K562 (cell line): ENCODE results near the gene ST8SIA1. TPM values are rescaled to one million over a fixed set of nuclear protein-coding genes. Genes with fewer than 3 reads are reported as not detected.

ENCODE experiments used
- ATAC-seq: fragments of 200-7000 bp; cut with Tn5 transposase; 3 replicates; pipeline ENCODE4 v1.9.1; 2020; ENCODE audit warnings: moderate library complexity
- BruUV-seq: library from RNA; stranded (reverse); fragments of 400-500 nt; replicated peaks from 2 replicates; lab custom pipeline; 2021; lab: Mats Ljungman, UMichigan
- CTCF ChIA-PET: fragments of 300-600 bp; formaldehyde crosslinking; extraction: SDS; loops from one replicate; lab custom pipeline; 2021; ENCODE audit warnings: low intra/inter-chr PET ratio; lab: Yijun Ruan, JAX
- POLR2A ChIA-PET: fragments of 300-600, 350-650 bp; sonication (Branson Sonifier 250); formaldehyde crosslinking; extraction: SDS; loops from one replicate; lab custom pipeline; 2021; ENCODE audit warnings: antibody characterized with exemption, inconsistent platforms; lab: Yijun Ruan, JAX
- DNase-seq, 4 experiments: peaks; one replicate each; pipeline versions ENCODE4 v3.0.0 to v3.0.0-alpha.2; 2011 to 2018; ENCODE audit warnings: low spot score in 3 of 4, mixed read lengths in 3 of 4; ENCODE audit errors: extremely low read depth in 1 of 4
- FAIRE-seq: peaks from 2 replicates; lab custom pipeline; 2011; peaks lifted over from hg19 to GRCh38; lab: Jason Lieb, UNC
- H2AFZ ChIP-seq: 2 replicates; pipeline ENCODE4 v1.6.0; 2011; ENCODE audit warnings: low read depth, low read length, control low read depth, inconsistent platforms
- H3K27ac ChIP-seq: fragments of 200-600 bp; 3 replicates; pipeline ENCODE4 v1.8.0; 2011; ENCODE audit warnings: low read depth, mild to moderate bottlenecking, control low read depth, inconsistent platforms, low read length, moderate library complexity, mixed read lengths; ENCODE audit errors: extremely low read depth
- H3K27me3 ChIP-seq, 2 experiments: fragments of 300-600 bp in 1 of 2; 2 replicates in 1 of 2; 3 replicates in 1 of 2; pipeline versions ENCODE4 v1.6.0 to v1.8.0; 2011; ENCODE audit warnings: inconsistent platforms in 2 of 2, low read length in 2 of 2, mild to moderate bottlenecking in 1 of 2, mixed read lengths in 1 of 2, moderate library complexity in 1 of 2; ENCODE audit not compliant: control insufficient read depth in 2 of 2, insufficient read depth in 2 of 2
- H3K36me3 ChIP-seq: fragments of 300-600 bp; 3 replicates; pipeline ENCODE4 v1.8.0; 2011; ENCODE audit warnings: mild to moderate bottlenecking, low read length, inconsistent platforms; ENCODE audit not compliant: control insufficient read depth, insufficient read depth
- H3K4me1 ChIP-seq, 2 experiments: fragments of 200-600 bp in 1 of 2; replicated peaks in 1 of 2; 2 replicates in 1 of 2; 3 replicates in 1 of 2; pipeline versions ENCODE4 v1.5.1 to v1.8.0; 2011; ENCODE audit warnings: inconsistent platforms in 2 of 2, low read length in 2 of 2, mild to moderate bottlenecking in 1 of 2, mixed read lengths in 1 of 2, moderate library complexity in 1 of 2; ENCODE audit not compliant: control insufficient read depth in 2 of 2, insufficient read depth in 2 of 2
- H3K4me2 ChIP-seq: 2 replicates; pipeline ENCODE4 v1.6.1; 2011; ENCODE audit warnings: low read length, control low read depth, inconsistent platforms, mixed read lengths; ENCODE audit not compliant: insufficient read depth
- H3K4me3 ChIP-seq: fragments of 200-600 bp; sonication (generic), shearing (Covaris generic); 2 replicates; pipeline ENCODE4 v1.5.1; 2016; ENCODE audit warnings: control low read depth, inconsistent platforms
- H3K79me2 ChIP-seq: fragments of 200-600 bp; 3 replicates; pipeline ENCODE4 v1.8.0; 2011; ENCODE audit warnings: low read length, inconsistent platforms; ENCODE audit not compliant: control insufficient read depth, insufficient read depth
- H3K9ac ChIP-seq, 2 experiments: 2 replicates each; pipeline versions ENCODE4 v1.6.0 to v1.6.1; 2011; ENCODE audit warnings: low read depth in 2 of 2, low read length in 2 of 2, control low read depth in 1 of 2, inconsistent platforms in 1 of 2, mild to moderate bottlenecking in 1 of 2, mixed read lengths in 1 of 2; ENCODE audit not compliant: insufficient read depth in 1 of 2
- H3K9me1 ChIP-seq: one replicate; pipeline ENCODE4 v1.6.0; 2011; ENCODE audit warnings: inconsistent platforms, mild to moderate bottlenecking, low read length, moderate library complexity; ENCODE audit not compliant: control insufficient read depth, insufficient read depth
- H3K9me3 ChIP-seq: replicated peaks from 2 replicates; pipeline ENCODE4 v1.5.1; 2011; ENCODE audit warnings: low read depth, low read length, inconsistent platforms; ENCODE audit not compliant: control insufficient read depth, insufficient read depth
- H4K20me1 ChIP-seq: replicated peaks from 2 replicates; pipeline ENCODE4 v1.6.1; 2011; ENCODE audit warnings: low read length, inconsistent platforms, mixed read lengths; ENCODE audit not compliant: control insufficient read depth, insufficient read depth
- E2F5 ChIP-seq: sonication (generic); formaldehyde crosslinking; IDR thresholded peaks from 2 replicates; pipeline ENCODE4 v1.8.0; 2022; ENCODE audit warnings: mild to moderate bottlenecking, missing genetic modification reagents
- HDAC3 ChIP-seq: fragments of 450-650 bp; IDR thresholded peaks from 2 replicates; pipeline ENCODE4 v1.6.1; 2018; ENCODE audit warnings: borderline replicate concordance, mild to moderate bottlenecking, moderate library complexity; ENCODE audit not compliant: partially characterized antibody
- NFYB ChIP-seq: IDR thresholded peaks from 2 replicates; pipeline ENCODE4 v1.6.1; 2011; ENCODE audit warnings: mild to moderate bottlenecking, moderate library complexity; ENCODE audit not compliant: insufficient read length; ENCODE audit errors: extremely low read depth
- POLR2G ChIP-seq: fragments of 200-400 bp; formaldehyde crosslinking; IDR thresholded peaks from 2 replicates; pipeline ENCODE4 v1.6.1; 2017; ENCODE audit warnings: low read depth, mild to moderate bottlenecking, antibody characterized with exemption, low read length, moderate library complexity
- SAFB2 ChIP-seq: fragments of 200-400 bp; formaldehyde crosslinking; IDR thresholded peaks from 2 replicates; pipeline ENCODE4 v1.6.1; 2018; ENCODE audit warnings: borderline replicate concordance, low read length, low read depth, moderate library complexity; ENCODE audit not compliant: severe bottlenecking
- SAP30 ChIP-seq: fragments of 200-600 bp; sonication (generic); IDR thresholded peaks from 2 replicates; pipeline ENCODE4 v1.6.1; 2012; ENCODE audit warnings: borderline replicate concordance, low read depth, mild to moderate bottlenecking, moderate library complexity, low read length, control low read depth, inconsistent platforms; ENCODE audit not compliant: insufficient read depth, poor library complexity, severe bottlenecking
- STAT5B ChIP-seq: fragments of 250-450 bp; sonication (Bioruptor Pico); IDR thresholded peaks from 2 replicates; pipeline ENCODE4 v1.8.0; 2021; ENCODE audit warnings: mild to moderate bottlenecking, inconsistent platforms
- TAF7 ChIP-seq: fragments of 450-650 bp; IDR thresholded peaks from 2 replicates; pipeline ENCODE4 v1.6.1; 2016; ENCODE audit warnings: missing genetic modification characterization, missing compliant biosample characterization
- ZNF121 ChIP-seq: sonication (generic); formaldehyde crosslinking; conservative IDR thresholded peaks from 2 replicates; pipeline ENCODE4 v1.8.0; 2022; ENCODE audit warnings: missing genetic modification reagents
- ZNF23 ChIP-seq: fragments of 250-450 bp; sonication (Bioruptor Pico); IDR thresholded peaks from 2 replicates; pipeline ENCODE4 v1.4.0; 2020; ENCODE audit warnings: mild to moderate bottlenecking
- ZNF253 ChIP-seq: fragments of 250-450 bp; sonication (Bioruptor Pico); conservative IDR thresholded peaks from 2 replicates; pipeline ENCODE4 v1.6.1; 2021; ENCODE audit warnings: mild to moderate bottlenecking
- WGBS: fragments of 100-300 bp; shearing (Covaris generic); methylation state at CpG from one replicate; pipeline ENCODE4 v1.1.6; 2016; ENCODE audit warnings: low coverage, mixed read lengths; ENCODE audit not compliant: insufficient coverage; ENCODE audit errors: missing lambda C conversion rate; 5-methylcytosine and 5-hydroxymethylcytosine counted together
- in situ Hi-C: fragments of 300-500 bp; cut with MboI; formaldehyde crosslinking; loops from 4 replicates; pipeline ENCODE4 v1.15.0; 2018; ENCODE audit warnings: inconsistent platforms, mixed read lengths
- intact Hi-C: fragments of 100-400 bp; cut with micrococcal nuclease; formaldehyde crosslinking; loops from 2 replicates; pipeline ENCODE4 v1.14.2; 2022
- polyA plus RNA-seq, 8 experiments: library from polyadenylated mRNA; depleted of rRNA in 4 of 8; stranded (reverse) in 5 of 8; unstranded in 3 of 8; fragments of >200 nt; fragmentation: Nextera tagmentation in 2 of 8; fragmentation: Illumina TruSeq in 1 of 8; extraction: Ambion mirVana in 2 of 8; extraction: Trizol in 1 of 8; gene quantifications; 2 replicates each; pipeline versions ENCODE4 v1.2.1 to v1.2.3, GENCODE V29; 2011 to 2014; ENCODE audit warnings: inconsistent platforms in 1 of 8, missing spikeins in 1 of 8
- total RNA-seq, 7 experiments: library from RNA; depleted of rRNA in 6 of 7; stranded (reverse); fragments of >200 nt in 6 of 7; fragmentation: Illumina TruSeq in 2 of 7; extraction: Trizol in 2 of 7; gene quantifications; 2 replicates each; pipeline versions ENCODE4 v1.2.1 to v1.2.3, GENCODE V29; 2011 to 2021; ENCODE audit warnings: low replicate concordance in 1 of 7

ST8SIA1 gene
- total and polyA plus RNA-seq, 9 of the 15 experiments (the other 6 are each of a cell fraction or from before 2014, with no cell fraction given) = 0.86 to 26.3 (median 4.3) TPM

GRCh38 chr12:22211128-22211527, 123.4 kb downstream of the ST8SIA1 start:
- ChIA-PET POLR2A (interaction anchor here (1.0 kb wide), 1 partner anchor 17 kb away, joined by 3 read pairs; no protein-coding TSS in a partner anchor), CTCF (no interaction called here)
- 0% methylated on average over 2 of the region's 2 CpGs for WGBS
- BruUV-seq = no TSS peak
- FAIRE-seq = no peak
- no peaks in the 10 kb centered on the region for H3K9me1 ChIP-seq
- no peaks in the 10 kb centered on the region for H3K79me2 ChIP-seq
- TF ChIP-seq E2F5 (CRISPR knock-in tag) (no peak), ZNF253 (no peak), HDAC3 (no peak), STAT5B (no peak), TAF7 (tag) (no peak), ZNF121 (CRISPR knock-in tag) (no peak), POLR2G (no peak), SAP30 (no peak), ZNF23 (CRISPR knock-in tag) (no peak), SAFB2 (no peak), NFYB (no peak)
- H3K36me3 ChIP-seq = no peaks in the 10 kb centered on the region
- H3K9ac ChIP-seq = no peak overlapping the region
- ATAC-seq = no peak
- H3K4me2 ChIP-seq = no peak overlapping the region
- H3K27me3 ChIP-seq = no peaks in the 10 kb centered on the region
- no peak overlapping the region for H3K27ac ChIP-seq
- H3K4me3 ChIP-seq = no peak overlapping the region
- in situ Hi-C loops (no loop called here), intact Hi-C loops (no loop called here)
- H3K4me1 ChIP-seq = no peaks in the 10 kb centered on the region
- H4K20me1 ChIP-seq = no peaks in the 10 kb centered on the region
- DNase-seq = no peak
- no peaks in the 10 kb centered on the region for H3K9me3 ChIP-seq
- H2AFZ ChIP-seq = no peak overlapping the region
